ENCODE measurements around the gene OPA1.

GRCh38 chr3:193660171-193660570 is 67.2 kb downstream of the OPA1 start:
- no peak for TF ChIP-seq CTCF (IDR thresholded peaks at IDR 0.05)
- TF ChIP-seq POLR2A (IDR thresholded peaks at IDR 0.05): no peak
- no peak for TF ChIP-seq POLR2AphosphoS5 (IDR thresholded peaks at IDR 0.05)
